RKO (cell line): ENCODE measurements around the gene STON1.
"Not testable (repeated sequence)": the region's sequence is repeated elsewhere in the genome, so short reads cannot be mapped to it uniquely, and the experiment has no call there.

Source experiments
- DNase-seq: peaks from one replicate; pipeline ENCODE4 v3.0.0-alpha.2; 2016; ENCODE audit warnings: low spot score

The STON1 gene

GRCh38 chr2:48620604-48621003 lies 90.7 kb downstream of the STON1 start:
- DNase-seq, result no peak

- DNase-seq, result not testable (repeated sequence)
Measured at GRCh38 chr2:48622691-48623090, 92.7 kb downstream of the STON1 start.

- DNase-seq, result no peak
Measured at GRCh38 chr2:48624696-48625095, 94.7 kb downstream of the STON1 start.

GRCh38 chr2:48626047-48626446 lies 96.1 kb downstream of the STON1 start:
- no peak for DNase-seq

GRCh38 chr2:48633143-48633542 lies 103.2 kb downstream of the STON1 start:
- DNase-seq, result no peak

GRCh38 chr2:48635786-48636185 lies 105.8 kb downstream of the STON1 start:
- DNase-seq, result no peak

GRCh38 chr2:48638261-48638660 lies 108.3 kb downstream of the STON1 start:
- no peak for DNase-seq
